Posterior vena cava (tissue), 2 donors: ENCODE results near the gene HYCC2. TPM values are rescaled to one million over a fixed set of nuclear protein-coding genes. Genes with fewer than 3 reads are reported as not detected.
"Not testable (repeated sequence)": the region's sequence is repeated elsewhere in the genome, so short reads cannot be mapped to it uniquely, and the experiment has no call there.

Experiments
- DNase-seq: peaks from one replicate; pipeline ENCODE4 v3.0.0-alpha.2; 2020; ENCODE audit warnings: low spot score
- intact Hi-C, 2 donors: fragments of 100-400 bp; cut with DNase I; formaldehyde crosslinking; loops; one replicate each; pipeline versions ENCODE4 v1.14.1 to v1.14.2; 2022 to 2023
- long read RNA-seq, 2 donors: library from polyadenylated mRNA; unstranded; transcript quantifications; one replicate each; pipeline ENCODE4 v2.0.0, GENCODE V29; 2020 to 2021
- total RNA-seq, 2 donors: library from RNA; stranded (reverse); fragmentation: NEBNext Ultra II Directional; extraction: Animal tissue kit (Norgen Biotek cat#: 25700); gene quantifications; one replicate each; pipeline ENCODE4 v1.2.1, GENCODE V29; 2021
- donor health status: DM: yes; HTN: yes; CAD: no.
- donor health status: DM: yes; HTN: yes; CAD: no.

HYCC2 gene
- total RNA-seq: 10 to 100 TPM; 21.2 to 21.5 TPM
- long read RNA-seq, donor 1, full-length matches to known transcripts: 1 of 4 reads
- long read RNA-seq, donor 1, partial matches to known transcripts: 0 of 4 reads
- long read RNA-seq, donor 1, other reads (novel, unspliced or antisense): 3 of 4 reads
- long read RNA-seq, donor 2, partial matches to known transcripts: 1 of 2 reads
- long read RNA-seq, donor 2, other reads (novel, unspliced or antisense): 1 of 2 reads

DNA sequence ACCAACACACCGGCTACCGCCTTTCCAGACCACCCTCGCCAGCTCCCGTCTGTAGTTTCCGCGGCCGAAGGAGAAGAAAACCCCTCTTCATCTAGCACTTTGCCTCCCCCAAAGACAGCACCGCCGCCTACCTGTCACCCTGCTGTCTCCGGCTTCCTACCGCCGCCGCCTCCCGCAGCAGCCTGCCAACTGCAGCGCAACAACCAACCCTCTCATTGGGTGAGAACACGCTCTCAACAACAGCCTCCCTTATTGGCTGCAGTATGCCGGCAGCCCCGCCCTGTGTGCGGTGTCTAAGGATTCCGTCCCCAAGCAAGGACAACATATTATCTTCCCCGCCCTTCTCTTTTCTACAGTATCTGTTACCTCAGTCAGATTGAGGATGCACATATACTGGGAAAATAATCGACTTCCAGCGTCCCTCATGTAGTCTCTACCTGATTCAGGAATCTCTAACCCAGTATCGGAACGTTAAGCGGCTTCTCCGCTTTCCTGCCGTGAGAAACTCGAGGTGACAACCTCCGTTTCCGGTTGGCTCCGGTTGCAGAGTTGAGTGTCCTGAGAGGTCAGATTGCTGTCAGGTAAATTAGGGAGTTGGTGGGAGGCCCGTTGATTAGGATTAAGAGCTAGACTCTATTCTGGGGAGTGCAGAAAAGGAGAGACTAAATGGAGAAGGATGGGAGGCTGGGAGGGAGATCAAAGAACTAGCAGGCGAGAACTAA is at the start of gene HYCC2, which contains the start of gene NDUFB3:
HYCC2 (minus strand) TSS at position 193 of the 722 bp plus-strand sequence. CDS start 47,662 bp downstream, outside the sequence.
NDUFB3 (plus strand) TSS at position 523 of the 722 bp plus-strand sequence. CDS start 6,882 bp downstream, outside the sequence.
- intact Hi-C loops: no loop called here
- peak; percentile 96 for DNase-seq

- intact Hi-C loops: loop anchor here in 1 of 2 donors (5.0 kb wide), 1 partner anchor 33 kb away; no protein-coding TSS in a partner anchor
- no peak for DNase-seq
Measured at GRCh38 chr2:201118961-201119854, 47.7 kb upstream of the HYCC2 start.

GRCh38 chr2:201118121-201118960 is 46.9 kb upstream of the HYCC2 start:
- intact Hi-C loops: loop anchor here in 1 of 2 donors (5.0 kb wide), 1 partner anchor 34 kb away; no protein-coding TSS in a partner anchor

DNA sequence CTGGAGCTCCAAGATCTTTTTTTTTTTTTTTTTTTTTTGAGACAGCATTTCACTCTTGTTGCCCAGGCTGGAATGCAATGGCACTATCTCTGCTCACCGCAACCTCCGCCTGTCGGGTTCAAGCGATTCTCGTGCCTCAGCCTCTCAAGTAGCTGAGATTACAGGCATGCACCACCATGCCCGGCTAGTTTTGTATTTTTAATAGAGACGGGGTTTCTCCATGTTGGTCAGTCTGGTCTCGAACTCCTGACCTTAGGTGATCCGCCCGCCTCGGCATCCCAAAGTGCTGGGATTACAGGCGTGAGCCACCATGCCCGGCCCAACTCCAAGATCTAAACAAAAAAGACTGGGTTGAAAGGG is 46.2 kb upstream of the HYCC2 start:
- intact Hi-C loops: loop anchor here in 1 of 2 donors (5.0 kb wide), 1 partner anchor 35 kb away; no protein-coding TSS in a partner anchor
- DNase-seq: not testable (repeated sequence)

More at GRCh38 chr2:201118121-201118960, 46.9 kb upstream of the HYCC2 start:
- peak; percentile 96 for DNase-seq

DNA sequence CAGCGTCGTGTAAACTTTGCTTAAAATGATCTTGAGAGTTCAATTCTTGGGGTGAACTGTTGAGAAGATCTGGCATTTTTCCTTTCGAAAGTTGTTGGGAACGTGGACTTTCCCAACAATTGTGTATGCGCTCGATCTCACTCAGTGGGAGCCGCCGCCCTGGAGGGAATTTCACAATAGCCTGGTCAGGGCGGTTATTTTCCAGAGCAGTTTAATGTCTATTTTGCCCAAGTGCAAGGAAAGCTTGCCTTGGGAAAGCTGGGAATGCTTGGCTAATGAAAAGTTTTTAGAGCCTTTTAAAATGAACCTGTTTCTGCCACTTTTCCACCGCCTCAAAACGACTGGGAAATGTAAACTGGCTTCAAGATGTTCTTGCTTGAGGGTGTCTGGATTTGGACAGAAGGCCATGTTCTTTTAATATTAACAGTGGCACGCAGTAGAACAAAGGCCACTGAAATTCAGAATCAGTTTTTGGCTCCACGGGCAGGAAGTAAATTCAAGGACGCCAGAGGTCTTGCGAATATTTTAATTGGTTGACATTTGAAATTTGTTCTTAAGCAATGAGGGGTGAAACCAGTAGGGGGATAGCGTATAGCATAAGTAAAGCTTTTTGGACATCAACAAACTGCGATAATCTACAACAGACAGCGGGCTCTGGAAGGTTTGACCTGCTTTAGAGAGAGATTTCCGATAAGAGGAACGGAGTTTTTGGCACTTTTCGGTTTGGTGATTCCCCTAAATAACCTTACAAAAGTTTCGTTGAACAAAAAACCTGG is 45.7 kb upstream of the HYCC2 start:
- DNase-seq: peak; percentile 90
- intact Hi-C loops: loop anchor here in 1 of 2 donors (5.0 kb wide), 1 partner anchor 35 kb away; no protein-coding TSS in a partner anchor

GRCh38 chr2:201116115-201116958 is 44.9 kb upstream of the HYCC2 start, which contains the start of gene CFLAR:
Gene CFLAR, plus strand, starts transcription at chr2:201116164. Its CDS starts 13,702 bp downstream, at chr2:201129866.
- intact Hi-C loops: loop anchor here in 1 of 2 donors (5.0 kb wide), 1 partner anchor 36 kb away; no protein-coding TSS in a partner anchor
- peak; percentile 94 for DNase-seq

- no peak for DNase-seq
- intact Hi-C loops: loop anchor here (5.0 kb wide), 1 partner anchor 37 kb away; no protein-coding TSS in a partner anchor
Measured at GRCh38 chr2:201114846-201115245, 43.4 kb upstream of the HYCC2 start.

GRCh38 chr2:201114350-201114749 is 42.9 kb upstream of the HYCC2 start:
- intact Hi-C loops: loop anchor here in 1 of 2 donors (5.0 kb wide), 1 partner anchor 38 kb away; no protein-coding TSS in a partner anchor
- DNase-seq: no peak

DNA sequence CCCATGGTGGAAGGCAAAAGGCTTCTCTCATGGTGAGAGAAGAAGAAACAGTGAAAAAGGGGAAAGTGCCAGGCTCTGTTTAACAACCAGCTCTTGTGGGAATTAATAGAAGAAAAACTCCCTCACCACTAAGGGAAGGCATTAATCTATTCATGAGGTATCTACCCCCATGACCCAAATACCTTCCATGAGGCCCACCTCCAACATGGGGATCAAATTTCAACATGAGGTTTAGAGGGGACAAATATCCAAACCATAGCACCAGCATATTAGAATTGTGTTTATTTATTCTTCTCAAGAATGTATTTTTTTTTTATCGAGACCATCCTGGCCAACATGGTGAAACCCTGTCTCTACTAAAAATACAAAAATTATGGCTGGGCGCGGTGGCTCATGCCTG is 39.6 kb upstream of the HYCC2 start:
- no peak for DNase-seq
- intact Hi-C loops: loop anchor here in 1 of 2 donors (5.0 kb wide), 1 partner anchor 41 kb away; no protein-coding TSS in a partner anchor

DNA sequence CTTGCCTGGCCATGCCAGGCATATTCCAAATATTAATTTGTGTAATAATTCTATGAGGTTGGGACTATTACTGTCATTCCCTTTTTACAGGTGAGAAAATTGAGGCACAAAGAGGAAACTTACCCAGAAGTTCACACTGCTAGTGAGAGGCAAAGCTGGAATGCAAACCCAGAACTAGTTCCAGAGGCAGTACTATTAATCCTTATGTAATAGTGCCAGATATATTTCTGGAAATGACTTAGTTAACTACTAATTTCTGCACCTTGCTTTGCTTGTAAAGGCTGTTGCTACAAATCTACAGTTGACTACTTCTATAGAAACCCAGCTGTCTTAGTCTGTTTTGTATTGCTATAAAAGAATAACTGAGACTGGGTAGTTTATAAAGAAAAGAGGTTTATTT is 39.1 kb upstream of the HYCC2 start:
- no peak for DNase-seq
- intact Hi-C loops: loop anchor here in 1 of 2 donors (5.0 kb wide), 1 partner anchor 42 kb away; no protein-coding TSS in a partner anchor

DNA sequence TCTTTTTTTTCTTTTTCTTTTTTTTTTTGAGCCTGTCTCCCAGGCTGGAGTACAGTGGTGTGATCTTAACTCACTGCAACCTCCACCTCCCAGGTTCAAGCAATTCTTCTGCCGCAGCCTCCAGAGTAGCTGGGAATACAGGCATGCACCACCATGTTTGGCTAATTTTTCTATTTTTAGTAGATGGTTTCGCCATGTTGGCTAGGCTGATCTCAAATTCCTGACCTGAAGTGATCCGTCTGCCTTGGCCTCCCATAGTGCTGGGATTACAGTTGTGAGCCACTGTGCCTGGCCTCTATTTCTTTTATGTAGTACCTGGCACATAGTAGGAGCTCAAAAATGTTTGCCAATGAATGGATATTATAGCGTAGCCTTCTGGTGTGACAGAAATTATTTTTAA is 37.7 kb upstream of the HYCC2 start:
- DNase-seq: no peak
- intact Hi-C loops: no loop called here

- intact Hi-C loops: no loop called here
- no peak for DNase-seq
Measured at GRCh38 chr2:201108341-201108740, 36.9 kb upstream of the HYCC2 start.

DNA sequence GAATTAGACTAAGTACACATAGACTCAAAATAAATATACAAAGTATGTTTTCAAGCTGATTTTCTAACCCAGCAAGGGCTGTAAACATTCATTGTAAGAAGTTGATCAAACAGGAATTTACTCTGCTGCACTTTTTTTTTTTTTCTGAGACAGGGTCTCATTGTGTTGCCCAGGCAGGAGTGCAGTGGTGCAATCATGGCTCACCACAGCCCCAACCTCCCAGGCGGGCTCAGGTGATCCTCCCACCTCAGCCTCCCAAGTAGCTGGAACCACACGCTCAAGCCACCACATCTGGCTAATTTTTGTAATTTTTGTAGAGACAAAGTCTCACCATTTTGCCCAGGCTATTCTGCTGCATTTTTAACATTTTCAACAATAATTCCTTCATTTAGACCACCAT is 36.2 kb upstream of the HYCC2 start:
- intact Hi-C loops: no loop called here
- DNase-seq: no peak

GRCh38 chr2:201105759-201106158 is 34.3 kb upstream of the HYCC2 start:
- intact Hi-C loops: no loop called here
- no peak for DNase-seq

- DNase-seq: no peak
- intact Hi-C loops: no loop called here
Measured at GRCh38 chr2:201100497-201100896, 29.0 kb upstream of the HYCC2 start.

DNA sequence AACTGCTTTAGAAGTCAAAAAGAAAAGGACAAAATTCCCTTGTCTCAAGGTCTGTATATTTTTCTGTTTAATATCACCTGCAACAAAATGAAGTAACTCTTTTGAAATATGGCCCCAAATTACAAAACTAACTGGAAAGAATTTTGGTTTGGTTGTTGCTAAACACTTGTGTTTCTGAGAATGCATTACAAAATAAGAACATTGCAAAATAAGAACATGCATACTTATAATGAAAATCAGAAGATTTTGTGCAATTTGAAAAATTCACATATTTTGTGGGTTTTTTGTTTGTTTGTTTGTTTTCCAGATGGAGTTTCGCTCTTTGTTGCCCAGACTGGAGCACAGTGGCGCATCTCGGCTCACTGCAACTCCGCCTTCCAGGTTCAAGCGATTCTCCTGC is 22.1 kb upstream of the HYCC2 start:
- intact Hi-C loops: no loop called here
- no peak for DNase-seq
